ENCODE data around the gene ARHGAP42. TPM values are rescaled to one million over a fixed set of nuclear protein-coding genes. Genes with fewer than 3 reads are reported as not detected.

ARHGAP42 gene
- polyA plus RNA-seq, 3 donors = 0.13 TPM; not detected in 2

DNA sequence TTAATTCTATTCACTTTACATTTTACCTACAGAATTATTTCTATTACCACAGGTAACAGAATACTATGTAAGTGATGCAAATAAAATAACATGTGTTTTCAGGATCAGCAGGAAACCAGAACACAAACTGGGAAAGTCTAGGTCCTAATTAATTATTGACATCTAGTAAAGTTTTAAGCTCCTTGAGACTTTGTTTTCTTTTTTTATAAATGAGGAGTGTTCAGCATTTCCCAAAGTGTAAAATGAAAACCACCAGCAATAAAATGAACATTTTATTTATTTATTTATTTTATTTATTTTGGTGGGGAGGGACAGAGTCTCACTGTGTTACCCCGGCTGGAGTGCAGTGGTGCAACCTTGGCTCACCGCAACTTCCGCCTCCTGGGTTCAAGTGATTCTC is 123.6 kb downstream of the ARHGAP42 start:
- intact Hi-C loops (cut with micrococcal nuclease) = no loop called here

DNA sequence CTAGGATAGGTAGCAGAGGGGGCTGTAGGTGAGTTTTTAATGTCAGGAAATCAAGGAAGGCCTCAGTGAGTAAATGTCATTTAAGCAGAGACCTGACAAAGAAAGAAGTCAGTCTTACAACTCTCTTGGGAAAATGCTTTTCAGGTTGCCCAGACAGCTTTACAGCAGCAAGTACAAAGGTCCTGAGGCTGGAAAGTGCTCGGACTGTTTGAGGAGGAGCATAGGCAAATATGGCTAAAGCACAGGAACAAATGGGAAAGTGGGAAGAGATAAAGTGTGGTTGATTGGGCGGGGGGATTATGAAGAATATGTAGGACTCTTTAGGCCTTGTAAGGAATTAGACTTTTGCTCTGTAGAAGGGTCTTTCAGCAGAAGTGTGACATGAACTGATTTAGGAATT is 125.4 kb downstream of the ARHGAP42 start:
- Histone ChIP-seq H3K9me3 (replicated peaks in 1 of 2; ENCODE audit: control insufficient read depth in 1 of 2, insufficient read depth in 1 of 2, low read length in 2 of 2) (peaks cover 5 to 6% of the 10 kb centered on the region in 2 donors), H3K79me2 (ENCODE audit: insufficient read depth, low read length) (no peaks in the 10 kb centered on the region), H3K4me2 (replicated peaks; ENCODE audit: extremely low read depth, low read length, poor library complexity, severe bottlenecking) (no peak overlapping the region), H3K4me1 (ENCODE audit: control insufficient read depth in 1 of 2, insufficient read depth in 2 of 2, low read length in 2 of 2) (no peaks in the 10 kb centered on the region), H3K27me3 (ENCODE audit: control insufficient read depth in 2 of 2, insufficient read depth in 2 of 2, low read length in 2 of 2) (no peaks in the 10 kb centered on the region), H3K27ac (ENCODE audit: low read depth in 1 of 2, low read length in 2 of 2) (no peak overlapping the region), H3K4me3 (replicated peaks in 1 of 3; ENCODE audit: low read depth in 2 of 3, low read length in 3 of 3) (no peak overlapping the region), H3K9ac (ENCODE audit: insufficient read depth, low read length, poor library complexity, severe bottlenecking) (no peak overlapping the region), H4K20me1 (ENCODE audit: insufficient read depth, low read length) (no peaks in the 10 kb centered on the region), H3K36me3 (replicated peaks in 1 of 2; ENCODE audit: control insufficient read depth in 1 of 2, insufficient read depth in 2 of 2, low read length in 2 of 2) (no peaks in the 10 kb centered on the region), H2AFZ (ENCODE audit: insufficient read depth, low read depth, low read length, poor library complexity, severe bottlenecking) (no peak overlapping the region)
- H3K4me1 Mint-ChIP-seq = no peaks in the 10 kb centered on the region
- peaks cover 0 to 13% (median 9%) of the 10 kb centered on the region in 7 donors for H3K9me3 Mint-ChIP-seq
- no peak for DNase-seq
- H3K4me3 Mint-ChIP-seq = no peak overlapping the region
- WGBS (ENCODE audit: insufficient coverage) = 95% methylated on average over 2 of the region's 2 CpGs
- no peaks in the 10 kb centered on the region for H3K36me3 Mint-ChIP-seq
- TF ChIP-seq, protein P1, sequence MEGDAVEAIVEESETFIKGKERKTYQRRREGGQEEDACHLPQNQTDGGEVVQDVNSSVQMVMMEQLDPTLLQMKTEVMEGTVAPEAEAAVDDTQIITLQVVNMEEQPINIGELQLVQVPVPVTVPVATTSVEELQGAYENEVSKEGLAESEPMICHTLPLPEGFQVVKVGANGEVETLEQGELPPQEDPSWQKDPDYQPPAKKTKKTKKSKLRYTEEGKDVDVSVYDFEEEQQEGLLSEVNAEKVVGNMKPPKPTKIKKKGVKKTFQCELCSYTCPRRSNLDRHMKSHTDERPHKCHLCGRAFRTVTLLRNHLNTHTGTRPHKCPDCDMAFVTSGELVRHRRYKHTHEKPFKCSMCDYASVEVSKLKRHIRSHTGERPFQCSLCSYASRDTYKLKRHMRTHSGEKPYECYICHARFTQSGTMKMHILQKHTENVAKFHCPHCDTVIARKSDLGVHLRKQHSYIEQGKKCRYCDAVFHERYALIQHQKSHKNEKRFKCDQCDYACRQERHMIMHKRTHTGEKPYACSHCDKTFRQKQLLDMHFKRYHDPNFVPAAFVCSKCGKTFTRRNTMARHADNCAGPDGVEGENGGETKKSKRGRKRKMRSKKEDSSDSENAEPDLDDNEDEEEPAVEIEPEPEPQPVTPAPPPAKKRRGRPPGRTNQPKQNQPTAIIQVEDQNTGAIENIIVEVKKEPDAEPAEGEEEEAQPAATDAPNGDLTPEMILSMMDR (IDR thresholded peaks at IDR 0.05) = no peak
- H3K27me3 Mint-ChIP-seq (ENCODE audit: low read depth in 3 of 3) = no peaks in the 10 kb centered on the region
- no peak overlapping the region for H3K27ac Mint-ChIP-seq
- intact Hi-C loops (cut with micrococcal nuclease) = no loop called here

More for the DNA sequence above, 123.6 kb downstream of the ARHGAP42 start:
- DNase-seq = no peak
- no peak overlapping the region for H2AFZ ChIP-seq (ENCODE audit: insufficient read depth, low read depth, low read length, poor library complexity, severe bottlenecking)
- no peak overlapping the region for H3K4me2 ChIP-seq (replicated peaks; ENCODE audit: extremely low read depth, low read length, poor library complexity, severe bottlenecking)
- H4K20me1 ChIP-seq (ENCODE audit: insufficient read depth, low read length) = no peaks in the 10 kb centered on the region
- Mint-ChIP-seq H3K9me3 (peaks cover 1 to 14% (median 9%) of the 10 kb centered on the region in 7 donors), H3K36me3 (no peaks in the 10 kb centered on the region), H3K4me3 (no peak overlapping the region), H3K27ac (no peak overlapping the region), H3K27me3 (ENCODE audit: low read depth in 3 of 3) (no peaks in the 10 kb centered on the region), H3K4me1 (no peaks in the 10 kb centered on the region)
- H3K9me3 ChIP-seq (replicated peaks in 1 of 2; ENCODE audit: control insufficient read depth in 1 of 2, insufficient read depth in 1 of 2, low read length in 2 of 2) = peaks cover 2 to 6% of the 10 kb centered on the region in 2 donors
- no peak overlapping the region for H3K4me3 ChIP-seq (replicated peaks in 1 of 3; ENCODE audit: low read depth in 2 of 3, low read length in 3 of 3)
- H3K4me1 ChIP-seq (ENCODE audit: control insufficient read depth in 1 of 2, insufficient read depth in 2 of 2, low read length in 2 of 2) = no peaks in the 10 kb centered on the region
- H3K27ac ChIP-seq (ENCODE audit: low read depth in 1 of 2, low read length in 2 of 2) = no peak overlapping the region
- no peak overlapping the region for H3K9ac ChIP-seq (ENCODE audit: insufficient read depth, low read length, poor library complexity, severe bottlenecking)
- TF ChIP-seq, protein P1 (IDR thresholded peaks at IDR 0.05) = no peak
- H3K79me2 ChIP-seq (ENCODE audit: insufficient read depth, low read length) = no peaks in the 10 kb centered on the region
- no peaks in the 10 kb centered on the region for H3K27me3 ChIP-seq (ENCODE audit: control insufficient read depth in 2 of 2, insufficient read depth in 2 of 2, low read length in 2 of 2)
- no peaks in the 10 kb centered on the region for H3K36me3 ChIP-seq (replicated peaks in 1 of 2; ENCODE audit: control insufficient read depth in 1 of 2, insufficient read depth in 2 of 2, low read length in 2 of 2)
- WGBS (ENCODE audit: insufficient coverage) = 100% methylated on average over 3 of the region's 3 CpGs

Data from CD14-positive monocyte (primary cell).